GOT3 (cell line): ENCODE data around the gene PAK5.

ENCODE experiments used
- DNase-seq: peaks from one replicate; lab custom pipeline; 2025; ENCODE audit warnings: mixed read lengths; lab: John Stamatoyannopoulos, UW

The PAK5 gene

DNA sequence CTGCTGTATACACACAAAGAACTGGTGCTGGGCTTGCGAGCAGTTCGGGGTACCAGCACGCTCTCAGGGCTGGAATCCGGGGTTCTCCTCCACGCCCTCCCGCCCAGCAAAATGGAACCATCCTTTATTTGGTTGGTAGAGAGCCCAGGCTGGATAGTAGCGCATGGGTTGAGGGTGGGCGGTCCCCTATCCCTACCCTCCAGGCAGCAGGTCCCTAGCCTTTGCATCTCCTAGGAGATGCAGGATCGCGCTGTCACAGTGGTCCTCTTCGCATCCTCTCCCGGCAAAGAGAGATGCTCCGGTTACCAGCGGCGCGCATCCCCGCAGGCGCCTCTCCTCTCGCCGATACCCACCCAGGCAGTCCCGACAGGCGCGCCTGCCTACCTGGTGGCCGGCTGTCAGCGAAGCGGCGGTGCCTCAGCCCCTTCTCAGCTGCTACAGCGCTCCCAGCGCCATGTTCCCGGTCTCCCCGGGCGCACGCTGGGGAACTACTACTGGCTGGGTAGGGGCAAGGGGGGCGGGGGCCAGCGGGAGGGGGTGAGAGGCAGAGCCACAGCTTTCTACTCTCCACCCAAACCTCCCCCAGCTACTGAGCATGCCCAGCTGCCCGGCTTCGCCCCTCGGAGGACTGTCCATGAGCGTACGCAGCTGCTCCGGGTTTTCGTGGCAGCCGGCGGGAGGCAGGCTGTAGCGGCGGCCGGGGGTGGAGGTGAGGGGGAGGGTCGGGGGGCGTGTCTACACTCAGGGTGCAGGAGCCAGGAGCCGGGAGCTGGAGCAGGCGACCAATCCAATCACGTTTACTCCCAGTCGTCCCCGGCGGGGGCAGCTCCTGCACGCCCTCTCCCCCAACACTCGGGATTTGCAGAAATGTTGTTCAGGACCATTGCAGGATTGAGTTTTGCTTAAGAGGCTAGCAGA lies at the start of gene PAK5:
Gene PAK5 (minus strand): TSS at position 699 of the 918 bp plus-strand sequence. CDS start 194,748 bp downstream, outside the sequence.
- DNase-seq = no peak

DNA sequence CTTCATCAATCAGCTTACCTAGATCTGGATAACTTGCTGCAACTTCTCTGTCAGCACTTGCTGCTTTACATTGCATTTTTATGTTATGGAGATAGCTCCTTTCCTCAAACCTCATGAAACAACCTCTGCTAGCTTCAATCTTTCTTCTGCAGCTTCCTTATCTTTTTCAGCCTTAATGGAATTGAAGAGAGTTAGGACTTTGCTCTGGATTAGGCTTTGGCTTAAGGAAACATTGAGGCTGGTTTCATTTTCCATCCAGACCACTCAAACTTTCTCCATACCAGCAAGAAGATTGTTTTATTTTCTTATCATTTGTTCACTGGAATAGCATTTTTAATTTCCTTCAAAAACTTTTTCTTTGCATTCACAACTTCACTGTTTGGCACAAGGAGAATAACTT lies 48.8 kb upstream of the PAK5 start:
- no peak for DNase-seq

DNA sequence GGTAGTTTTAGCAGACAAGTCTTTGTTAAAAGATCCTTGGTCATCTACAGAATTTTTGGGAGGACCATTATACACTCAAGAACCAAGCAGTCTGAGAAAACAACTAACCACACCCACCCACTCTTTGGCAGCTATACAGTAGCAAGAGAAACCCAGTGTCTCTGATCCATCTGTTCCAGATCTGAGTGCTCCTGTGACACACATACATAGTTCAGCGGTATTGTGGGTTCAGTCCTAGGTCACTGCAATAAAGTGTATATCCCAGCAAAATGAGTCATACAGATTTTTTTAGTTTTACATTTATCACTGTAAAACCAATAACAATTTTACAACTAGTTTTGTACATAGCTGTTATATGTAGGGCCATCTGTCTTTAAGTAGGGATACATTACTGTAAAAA lies 47.4 kb upstream of the PAK5 start:
- DNase-seq = no peak

GRCh38 chr20:9884666-9885065 lies 45.8 kb upstream of the PAK5 start:
- DNase-seq = no peak

- DNase-seq = no peak
Observed at GRCh38 chr20:9884061-9884460, 45.2 kb upstream of the PAK5 start.

DNA sequence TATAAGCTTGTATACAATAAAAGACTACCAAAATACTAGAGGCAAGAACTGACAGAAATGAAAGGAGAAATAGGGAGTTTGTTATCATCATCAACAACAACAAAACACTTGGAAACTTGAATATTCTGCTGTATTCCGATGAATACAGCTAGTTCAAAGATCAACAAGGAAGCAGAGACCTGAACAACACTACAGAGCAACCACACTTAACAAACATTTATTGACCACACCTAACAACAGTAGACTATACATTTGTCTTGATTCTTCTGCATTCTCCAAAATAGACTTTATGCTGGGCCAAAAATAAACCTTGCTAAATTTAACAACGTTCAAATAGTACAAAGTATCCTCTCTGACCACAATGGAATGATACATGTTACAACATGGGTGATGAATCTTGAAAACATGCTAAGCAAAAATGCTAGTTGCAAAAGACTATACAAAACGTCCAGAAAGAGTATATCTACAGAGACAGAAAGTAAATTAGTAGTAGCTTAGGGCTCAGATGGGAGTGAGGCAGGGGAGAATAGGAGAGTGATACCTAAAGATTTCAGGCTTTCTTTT lies 39.1 kb upstream of the PAK5 start:
- DNase-seq = no peak

DNA sequence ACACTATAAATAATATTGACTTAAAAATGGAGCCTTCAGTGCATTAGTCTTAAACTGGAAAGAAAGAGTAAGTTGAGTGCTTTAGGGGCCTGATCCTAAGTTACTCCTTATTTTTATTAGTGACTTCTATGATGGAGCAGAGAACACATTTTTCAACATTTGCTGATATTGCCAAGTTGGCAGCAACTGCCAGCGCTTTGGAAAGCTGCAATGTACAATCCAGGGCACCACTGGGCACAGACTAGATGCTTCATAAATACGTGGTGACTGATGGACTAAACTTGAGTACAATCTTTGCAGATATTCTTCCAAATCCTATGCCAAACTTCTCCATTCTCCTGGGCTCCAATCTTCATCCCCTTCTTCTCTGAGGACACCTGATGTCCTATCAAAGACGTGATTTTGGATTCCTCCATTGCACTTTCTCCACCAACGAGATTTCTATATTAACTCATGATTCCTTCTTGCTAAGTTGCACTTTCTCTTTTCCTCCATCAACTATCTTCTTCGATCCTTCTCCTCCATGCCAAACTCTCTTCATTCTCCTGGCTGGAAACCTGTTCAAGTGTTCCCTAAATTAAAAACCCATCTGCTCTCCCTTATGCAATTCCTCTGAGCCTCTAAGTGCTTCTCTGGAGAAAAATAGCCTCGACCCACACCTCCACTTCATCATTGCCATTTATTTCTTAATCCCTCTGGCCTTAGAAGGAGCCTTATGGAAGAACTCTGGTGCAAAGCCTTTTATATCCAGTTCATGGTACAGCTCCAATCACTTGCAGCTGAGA lies 28.5 kb upstream of the PAK5 start:
- no peak for DNase-seq

DNA sequence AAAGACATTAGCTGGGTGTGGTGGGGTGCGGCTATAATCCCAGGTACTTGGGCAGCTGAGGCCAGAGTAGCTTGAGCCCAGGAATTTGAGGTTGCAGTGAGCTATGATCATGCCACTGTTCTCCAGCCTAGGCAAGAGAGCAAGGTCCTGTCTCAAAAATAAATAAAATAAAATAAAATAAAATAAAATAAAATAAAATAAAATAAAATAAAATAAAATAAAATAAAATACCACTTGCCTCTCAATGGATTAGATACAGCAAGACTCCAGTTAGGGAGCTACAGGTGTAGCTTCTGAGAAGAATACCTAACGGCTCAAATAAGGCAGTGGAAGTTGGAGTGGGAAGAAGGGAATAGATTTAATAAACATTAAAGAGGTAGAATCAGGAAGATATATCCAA lies 13.7 kb upstream of the PAK5 start:
- DNase-seq = no peak

GRCh38 chr20:9839626-9840025 lies 750 bp upstream of the PAK5 start:
- no peak for DNase-seq

- no peak for DNase-seq
Observed at GRCh38 chr20:9838035-9838377, 870 bp downstream of the PAK5 start.

DNA sequence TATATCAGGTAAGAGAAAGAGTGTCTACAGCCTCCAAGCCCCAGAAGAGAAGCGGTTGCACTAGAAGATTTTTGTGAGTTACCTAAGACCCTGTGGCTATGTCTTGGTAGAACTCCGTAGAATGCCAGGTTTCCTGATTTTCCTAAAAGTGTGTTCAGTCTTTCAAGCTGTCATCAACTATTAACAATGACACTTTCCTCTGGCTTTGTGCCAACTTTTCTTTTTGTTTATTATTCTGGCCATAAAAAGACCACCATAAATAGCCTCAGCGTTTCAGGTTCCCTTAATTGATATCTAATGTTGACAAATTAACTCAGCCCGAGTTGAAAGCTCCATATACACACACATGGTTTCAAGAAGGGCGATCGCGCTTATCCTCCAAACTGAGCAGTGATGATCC lies 1.2 kb downstream of the PAK5 start:
- no peak for DNase-seq

DNA sequence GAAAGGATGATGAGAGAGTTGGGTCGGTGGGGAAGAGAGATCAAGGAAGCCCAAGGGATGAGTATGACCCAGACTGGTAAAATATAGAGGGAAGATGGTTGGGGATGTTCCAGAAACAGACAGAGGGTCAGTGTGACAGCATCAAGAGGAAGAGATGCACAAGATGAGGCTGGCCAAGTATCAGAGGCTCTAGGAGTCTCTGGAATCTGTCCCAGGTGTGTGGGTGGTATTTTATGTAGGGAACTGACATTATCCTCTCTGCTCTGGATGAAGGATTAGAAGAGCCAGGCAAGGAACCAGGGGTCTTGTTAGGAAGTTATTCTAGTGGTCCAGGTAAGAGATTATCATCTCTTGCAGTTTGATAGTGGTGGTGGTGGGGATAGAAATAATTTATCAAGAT lies 3.6 kb downstream of the PAK5 start:
- no peak for DNase-seq

DNA sequence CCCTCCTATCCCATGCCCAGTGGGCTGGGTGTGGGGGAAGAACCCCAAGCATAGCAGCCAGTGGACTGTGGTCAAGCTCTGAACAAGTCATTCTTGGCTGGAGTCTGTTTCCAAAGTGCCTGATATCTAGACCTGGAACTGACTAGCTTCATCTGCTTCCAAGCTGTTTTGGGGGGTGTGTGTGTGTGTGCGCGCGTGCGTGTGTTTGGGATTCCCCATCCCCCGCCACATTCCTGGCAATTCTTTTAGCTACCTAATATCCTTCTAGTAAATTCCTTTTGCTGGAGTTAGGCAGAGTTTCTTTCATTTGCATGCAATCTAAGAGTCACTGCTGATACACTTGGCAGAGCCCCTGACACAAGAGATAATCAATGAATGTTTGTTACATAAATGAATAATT lies 7.8 kb downstream of the PAK5 start:
- DNase-seq = no peak

DNA sequence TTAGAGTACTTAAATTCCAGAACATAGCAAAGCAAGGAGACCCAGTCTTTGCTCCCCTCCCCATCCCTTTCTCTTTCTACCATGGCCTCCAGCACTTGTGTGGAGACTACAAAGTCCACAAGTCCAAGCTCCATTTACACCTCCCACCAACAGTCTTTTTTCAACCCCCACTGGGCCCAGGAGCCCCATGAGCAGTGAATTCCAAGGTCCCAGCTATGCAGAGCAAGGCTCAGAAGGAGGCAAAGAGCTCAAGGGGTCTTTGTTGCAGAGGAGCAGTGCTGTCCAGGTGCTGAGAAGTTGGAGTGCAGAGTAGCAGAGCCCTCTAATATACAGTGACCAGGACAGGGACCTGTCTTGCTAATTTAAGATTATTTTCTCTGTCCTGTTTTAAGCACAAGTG lies 9.0 kb downstream of the PAK5 start:
- no peak for DNase-seq

DNA sequence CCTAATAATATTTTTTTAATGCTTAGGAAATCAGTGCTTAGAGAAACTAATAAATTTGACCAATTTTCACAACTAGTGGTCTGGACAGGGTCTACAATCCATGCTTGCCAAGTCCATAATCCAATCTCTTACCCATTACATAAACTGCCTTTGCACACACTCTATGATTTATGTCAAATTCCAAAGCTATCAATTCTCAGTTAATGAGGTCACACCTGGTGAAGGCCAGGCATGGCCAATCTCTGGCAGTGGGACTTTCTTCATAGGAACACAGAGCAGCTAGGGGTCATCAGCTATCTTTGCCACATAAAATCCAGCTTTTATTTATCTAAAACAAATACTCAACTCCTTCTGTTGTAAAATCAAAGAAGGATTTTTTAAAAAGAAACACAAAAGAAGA lies 21.2 kb downstream of the PAK5 start:
- DNase-seq = no peak

DNA sequence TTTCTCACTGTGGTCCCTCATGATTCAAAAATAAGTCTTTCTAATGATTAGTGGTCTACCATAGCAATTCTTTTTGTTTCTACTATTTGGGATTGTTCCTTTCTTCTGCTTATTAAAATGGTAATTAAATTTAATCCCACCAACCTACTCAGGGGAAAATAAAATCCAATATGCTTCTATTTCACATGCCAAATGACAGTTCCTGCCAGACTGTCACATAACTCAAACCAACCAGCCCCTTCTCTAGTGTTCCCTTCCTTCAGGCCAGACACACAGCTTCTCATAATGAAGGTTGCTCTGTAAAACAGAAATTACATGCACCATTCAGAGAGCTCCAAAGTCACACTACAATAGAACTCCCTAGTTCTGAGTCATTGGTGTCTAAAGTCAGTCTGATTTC lies 23.2 kb downstream of the PAK5 start:
- DNase-seq = no peak

DNA sequence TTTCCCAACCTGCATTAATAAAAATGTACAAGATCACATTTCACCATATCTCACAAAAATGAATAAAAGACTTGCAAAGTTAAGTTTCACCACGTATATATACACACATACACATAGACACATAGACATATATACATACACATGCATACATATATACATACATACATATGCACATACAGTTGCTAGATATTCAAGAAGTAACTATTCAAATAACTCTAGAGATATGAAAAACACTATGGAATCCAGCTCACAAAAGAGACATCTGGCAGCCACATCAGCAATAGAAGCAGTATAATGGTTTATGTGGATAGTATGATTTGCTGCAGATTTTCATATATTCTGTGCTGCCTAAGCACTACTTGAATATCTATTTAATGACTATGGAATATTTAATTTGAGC lies 28.1 kb downstream of the PAK5 start:
- no peak for DNase-seq

DNA sequence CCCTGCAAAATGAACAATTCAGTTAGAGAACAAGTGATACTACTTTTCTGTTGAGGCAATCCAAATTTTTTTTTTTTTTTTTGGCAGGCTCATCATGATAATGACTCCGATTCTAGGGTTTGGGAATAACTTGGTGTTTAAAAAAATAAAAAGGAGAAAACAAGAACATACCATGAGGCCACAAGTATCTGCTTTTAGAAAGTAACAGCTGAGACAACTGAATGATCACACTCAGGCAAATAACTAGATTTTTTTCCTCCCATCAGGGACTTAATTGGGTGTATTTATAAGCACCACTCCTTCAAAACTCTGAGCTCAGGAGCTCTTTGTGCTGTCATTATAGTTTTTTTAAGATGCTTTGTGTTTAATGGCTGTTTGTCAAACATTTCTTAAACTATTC lies 29.6 kb downstream of the PAK5 start:
- DNase-seq = no peak

- no peak for DNase-seq
Observed at GRCh38 chr20:9808166-9808565, 30.7 kb downstream of the PAK5 start.

DNA sequence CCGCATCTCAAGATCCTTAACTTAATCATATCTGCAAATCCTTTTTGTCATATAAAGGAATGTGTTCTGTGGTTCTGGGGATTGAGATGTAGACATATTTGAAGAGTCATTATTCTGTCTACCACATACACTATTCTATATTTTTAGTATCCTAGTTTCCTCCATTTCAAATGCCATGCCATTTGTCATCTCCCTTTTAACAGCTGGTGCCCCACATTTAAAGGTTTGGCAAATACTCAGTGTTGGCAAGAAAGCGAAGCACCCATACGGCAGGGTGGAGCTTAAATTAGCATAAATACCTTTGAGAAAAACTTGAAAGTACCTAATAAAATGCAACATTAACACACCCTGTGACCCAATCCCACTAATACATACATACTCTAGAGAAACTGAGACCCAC lies 31.7 kb downstream of the PAK5 start:
- DNase-seq = no peak

GRCh38 chr20:9800421-9800820 lies 38.5 kb downstream of the PAK5 start:
- DNase-seq = no peak

GRCh38 chr20:9794831-9795230 lies 44.0 kb downstream of the PAK5 start:
- DNase-seq = no peak

GRCh38 chr20:9792674-9793073 lies 46.2 kb downstream of the PAK5 start:
- no peak for DNase-seq
